GM12872 (cell line): ENCODE measurements around the gene RNF26.
A peak's percentile ranks its signal among the peaks of the same experiment; 100 is the strongest.

Source experiments
- CTCF ChIP-seq: IDR thresholded peaks from 3 replicates; pipeline ENCODE4 v1.5.1; 2011; ENCODE audit warnings: low read depth, mild to moderate bottlenecking, low read length, moderate library complexity; ENCODE audit not compliant: insufficient read depth

Gene RNF26

DNA sequence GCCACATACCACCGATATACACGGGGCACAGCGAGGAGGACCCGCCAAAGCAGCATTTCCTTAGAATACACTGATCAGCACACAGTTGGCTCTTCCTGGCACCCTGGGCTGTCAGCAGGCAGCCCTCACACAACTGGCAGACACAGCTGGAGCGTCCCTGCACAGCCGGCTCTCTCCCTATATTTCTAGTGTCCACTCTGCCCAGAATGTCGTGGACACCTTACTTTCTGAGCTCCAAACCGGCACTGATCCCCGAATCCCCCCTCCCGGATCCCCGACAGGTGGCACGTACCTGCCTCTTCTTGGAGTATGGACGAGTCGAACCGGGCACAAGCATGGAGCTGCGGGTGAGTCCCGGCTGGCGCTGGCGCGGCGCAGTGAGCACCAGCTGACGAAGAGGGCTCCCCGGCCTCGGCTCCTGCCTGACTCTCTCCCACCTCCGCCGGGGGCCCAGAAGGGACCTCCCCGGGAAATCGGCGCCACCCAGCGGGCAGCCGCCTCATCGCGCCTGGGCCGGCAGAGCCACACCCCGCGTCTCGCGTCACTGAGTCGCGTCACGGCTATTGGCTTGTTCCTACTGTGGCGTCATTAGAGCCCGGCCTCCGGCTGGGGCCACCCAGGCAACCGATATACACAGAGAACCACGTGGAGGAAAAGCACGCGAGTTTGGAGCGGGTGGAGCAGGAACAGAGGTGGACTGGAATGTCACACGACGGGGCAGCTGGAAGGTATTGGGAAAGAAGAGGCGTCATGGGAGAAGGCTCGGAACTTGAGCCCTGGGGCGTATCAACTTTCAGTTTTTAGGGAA, 47.1 kb downstream of the RNF26 start, which contains the start of gene USP2:
Gene USP2, minus strand, starts transcription at position 510 of the 808 bp plus-strand sequence. CDS start 8,210 bp downstream, outside the sequence.
- TF ChIP-seq CTCF = peak; percentile 85

DNA sequence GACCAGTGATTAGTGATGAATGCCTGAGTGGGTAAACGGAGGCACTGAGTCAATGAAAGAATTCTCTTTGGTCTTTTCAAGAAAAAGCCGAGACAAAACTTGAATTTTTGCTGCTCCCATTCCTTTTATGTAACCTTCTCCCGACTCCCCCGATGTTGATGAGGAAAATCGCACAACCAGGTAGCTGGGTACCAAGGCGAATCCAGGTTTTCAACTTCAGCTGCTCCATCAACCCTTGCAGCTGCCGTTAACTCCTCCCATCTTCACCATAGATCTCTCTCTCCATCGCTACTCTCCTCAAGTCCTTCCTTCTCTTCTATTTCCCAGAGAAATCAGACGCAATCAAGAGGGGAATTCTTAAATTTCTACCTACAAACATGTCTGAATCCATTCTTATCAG, 47.8 kb downstream of the RNF26 start:
- TF ChIP-seq CTCF = no peak

DNA sequence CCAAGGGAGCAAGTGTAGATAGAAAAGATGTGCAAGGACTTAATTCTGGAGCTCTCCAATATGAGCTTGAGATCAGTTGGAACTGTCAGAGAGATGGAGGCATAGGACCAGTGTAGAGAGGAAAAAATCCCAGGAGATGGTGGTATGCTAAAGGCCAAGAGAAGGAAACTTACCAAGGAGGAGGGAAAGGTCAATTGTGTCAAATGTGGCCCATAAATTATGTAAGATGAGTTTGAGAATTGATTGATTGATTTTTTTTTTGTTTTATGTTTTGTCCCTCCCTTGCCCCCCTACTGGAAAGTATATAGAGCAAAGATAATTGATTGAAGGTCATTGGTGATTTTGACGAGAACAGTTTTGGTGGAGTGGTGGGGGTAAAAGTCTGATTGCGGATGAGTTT, 50.0 kb downstream of the RNF26 start:
- TF ChIP-seq CTCF = no peak
